PC-9 (cell line): Measurements from ENCODE around the gene FAM193A.

ENCODE experiments used
- EZH2 ChIP-seq: fragments of 200-600 bp; sonication (generic); IDR thresholded peaks from 2 replicates; pipeline ENCODE4 v1.8.0; 2017; ENCODE audit warnings: antibody characterized with exemption, low read depth
- TF ChIP-seq, protein P1 (sequence below): fragments of 200-600 bp; sonication (generic); conservative IDR thresholded peaks from 2 replicates; pipeline ENCODE4 v1.6.1; 2017; ENCODE audit warnings: mixed run types, antibody characterized with exemption, mild to moderate bottlenecking, moderate library complexity

DNA sequence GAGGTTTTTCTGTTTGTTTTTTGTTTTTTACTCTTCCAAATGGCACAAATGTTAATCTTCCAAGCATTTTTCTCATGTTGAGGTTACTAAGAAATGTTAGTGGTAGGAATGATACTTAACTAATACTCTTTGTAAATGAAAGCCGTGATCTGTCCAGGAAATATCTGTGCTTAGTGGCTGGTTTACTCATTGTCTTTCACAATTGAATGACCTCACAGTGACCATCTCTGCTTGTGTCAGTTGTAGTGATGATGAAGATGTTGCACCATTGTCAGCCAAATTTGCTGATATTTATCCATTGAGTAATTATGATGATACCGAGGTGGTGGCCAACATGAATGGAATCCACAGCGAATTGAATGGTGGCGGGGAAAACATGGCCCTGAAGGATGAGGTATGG is 126.2 kb downstream of the FAM193A start:
- no peak for TF ChIP-seq EZH2
- TF ChIP-seq, protein P1, sequence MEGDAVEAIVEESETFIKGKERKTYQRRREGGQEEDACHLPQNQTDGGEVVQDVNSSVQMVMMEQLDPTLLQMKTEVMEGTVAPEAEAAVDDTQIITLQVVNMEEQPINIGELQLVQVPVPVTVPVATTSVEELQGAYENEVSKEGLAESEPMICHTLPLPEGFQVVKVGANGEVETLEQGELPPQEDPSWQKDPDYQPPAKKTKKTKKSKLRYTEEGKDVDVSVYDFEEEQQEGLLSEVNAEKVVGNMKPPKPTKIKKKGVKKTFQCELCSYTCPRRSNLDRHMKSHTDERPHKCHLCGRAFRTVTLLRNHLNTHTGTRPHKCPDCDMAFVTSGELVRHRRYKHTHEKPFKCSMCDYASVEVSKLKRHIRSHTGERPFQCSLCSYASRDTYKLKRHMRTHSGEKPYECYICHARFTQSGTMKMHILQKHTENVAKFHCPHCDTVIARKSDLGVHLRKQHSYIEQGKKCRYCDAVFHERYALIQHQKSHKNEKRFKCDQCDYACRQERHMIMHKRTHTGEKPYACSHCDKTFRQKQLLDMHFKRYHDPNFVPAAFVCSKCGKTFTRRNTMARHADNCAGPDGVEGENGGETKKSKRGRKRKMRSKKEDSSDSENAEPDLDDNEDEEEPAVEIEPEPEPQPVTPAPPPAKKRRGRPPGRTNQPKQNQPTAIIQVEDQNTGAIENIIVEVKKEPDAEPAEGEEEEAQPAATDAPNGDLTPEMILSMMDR = no peak
